HEK293 (cell line): Measurements from ENCODE around the gene CFAP20.
A peak's percentile ranks its signal among the peaks of the same experiment; 100 is the strongest.
"Not testable (repeated sequence)": the region's sequence is repeated elsewhere in the genome, so short reads cannot be mapped to it uniquely, and the experiment has no call there.

Experiments used
- CTCF ChIA-PET: fragments of 350-600 bp; formaldehyde crosslinking; extraction: SDS; loops from one replicate; lab custom pipeline; 2021; ENCODE audit warnings: antibody characterized with exemption; lab: Yijun Ruan, JAX
- POLR2A ChIA-PET: fragments of 300-600 bp; formaldehyde crosslinking; extraction: SDS; loops from one replicate; lab custom pipeline; 2020; ENCODE audit warnings: antibody characterized with exemption, inconsistent platforms; lab: Yijun Ruan, JAX
- H3K27ac ChIP-seq: fragments of 200-500 bp; sonication (Bioruptor generic); 2 replicates; pipeline ENCODE4 v1.5.1; 2014; ENCODE audit warnings: low read depth, low read length, control low read depth, inconsistent platforms; ENCODE audit errors: extremely low read depth
- H3K36me3 ChIP-seq, 2 experiments: fragments of 200-500 bp in 1 of 2; sonication (Bioruptor generic) in 1 of 2; 1 replicate in 1 of 2; 2 replicates in 1 of 2; pipeline ENCODE4 v1.5.1; 2014 to 2017; ENCODE audit warnings: inconsistent platforms in 2 of 2, low read length in 2 of 2; ENCODE audit not compliant: control insufficient read depth in 2 of 2, insufficient read depth in 1 of 2
- H3K4me1 ChIP-seq: fragments of 200-500 bp; sonication (Bioruptor generic); 2 replicates; pipeline ENCODE4 v1.5.1; 2014; ENCODE audit warnings: mild to moderate bottlenecking, low read length, inconsistent platforms; ENCODE audit not compliant: control insufficient read depth, insufficient read depth
- H3K4me3 ChIP-seq: 2 replicates; pipeline ENCODE4 v1.5.1; 2011; ENCODE audit warnings: low read depth, mild to moderate bottlenecking, control low read depth, low read length, moderate library complexity
- H3K9me3 ChIP-seq: fragments of 200-500 bp; sonication (Bioruptor generic); 2 replicates; pipeline ENCODE4 v1.5.1; 2014; ENCODE audit warnings: low read depth, low read length, inconsistent platforms; ENCODE audit not compliant: control insufficient read depth, insufficient read depth
- BCL11B ChIP-seq: fragments of 450-650 bp; formaldehyde crosslinking; IDR thresholded peaks from 2 replicates; pipeline ENCODE4 v1.5.1; 2016; ENCODE audit warnings: low read depth, missing biosample characterization, missing genetic modification characterization
- GLI4 ChIP-seq: fragments of 450-650 bp; formaldehyde crosslinking; IDR thresholded peaks from 2 replicates; pipeline ENCODE4 v1.5.1; 2016; ENCODE audit warnings: missing biosample characterization, missing genetic modification characterization
- HOXA7 ChIP-seq: sonication (generic); formaldehyde crosslinking; IDR thresholded peaks from 2 replicates; pipeline ENCODE4 v1.8.1; 2022; ENCODE audit warnings: missing genetic modification reagents, borderline replicate concordance
- ZNF114 ChIP-seq: fragments of 450-650 bp; formaldehyde crosslinking; IDR thresholded peaks from 2 replicates; pipeline ENCODE4 v1.5.0; 2017; ENCODE audit warnings: missing biosample characterization, missing genetic modification characterization
- ZNF132 ChIP-seq: fragments of 450-650 bp; formaldehyde crosslinking; IDR thresholded peaks from 2 replicates; pipeline ENCODE4 v1.5.1; 2017; ENCODE audit warnings: missing biosample characterization, missing genetic modification characterization, borderline replicate concordance
- ZNF133 ChIP-seq: fragments of 450-650 bp; formaldehyde crosslinking; IDR thresholded peaks from 2 replicates; pipeline ENCODE4 v1.5.1; 2016; ENCODE audit warnings: missing biosample characterization, missing genetic modification characterization
- ZNF146 ChIP-seq: fragments of 450-650 bp; formaldehyde crosslinking; IDR thresholded peaks from 2 replicates; pipeline ENCODE4 v1.5.1; 2016; ENCODE audit warnings: missing biosample characterization, missing genetic modification characterization
- ZNF184 ChIP-seq: fragments of 450-650 bp; IDR thresholded peaks from 2 replicates; pipeline ENCODE4 v1.5.1; 2018; ENCODE audit warnings: missing biosample characterization, mild to moderate bottlenecking, missing genetic modification characterization
- ZNF211 ChIP-seq: fragments of 450-650 bp; formaldehyde crosslinking; IDR thresholded peaks from 2 replicates; pipeline ENCODE4 v1.5.1; 2016; ENCODE audit warnings: low read depth, missing biosample characterization, missing genetic modification characterization
- ZNF239 ChIP-seq: fragments of 450-650 bp; formaldehyde crosslinking; IDR thresholded peaks from 2 replicates; pipeline ENCODE4 v1.5.1; 2016; ENCODE audit warnings: missing biosample characterization, missing genetic modification characterization
- ZNF248 ChIP-seq: fragments of 450-650 bp; formaldehyde crosslinking; IDR thresholded peaks from 2 replicates; pipeline ENCODE4 v1.5.1; 2017; ENCODE audit warnings: missing biosample characterization, missing genetic modification characterization
- ZNF558 ChIP-seq: fragments of 450-650 bp; formaldehyde crosslinking; IDR thresholded peaks from 2 replicates; pipeline ENCODE4 v1.5.1; 2016; ENCODE audit warnings: missing biosample characterization, missing genetic modification characterization
- ZNF621 ChIP-seq: fragments of 450-650 bp; formaldehyde crosslinking; IDR thresholded peaks from 2 replicates; pipeline ENCODE4 v1.5.1; 2017; ENCODE audit warnings: missing biosample characterization, missing genetic modification characterization
- ZNF843 ChIP-seq: fragments of 450-650 bp; formaldehyde crosslinking; IDR thresholded peaks from 2 replicates; pipeline ENCODE4 v1.5.1; 2016; ENCODE audit warnings: missing biosample characterization, missing genetic modification characterization
- ZXDB ChIP-seq: fragments of 450-650 bp; formaldehyde crosslinking; IDR thresholded peaks from 2 replicates; pipeline ENCODE4 v1.5.1; 2016; ENCODE audit warnings: missing biosample characterization, missing genetic modification characterization
- TF ChIP-seq, protein P1 (sequence below): fragments of 450-650 bp; formaldehyde crosslinking; IDR thresholded peaks from 2 replicates; pipeline ENCODE4 v1.5.1; 2016; ENCODE audit warnings: missing biosample characterization, missing genetic modification characterization
- TF ChIP-seq, protein P2 (sequence below): fragments of 450-650 bp; formaldehyde crosslinking; IDR thresholded peaks from 2 replicates; pipeline ENCODE4 v1.5.1; 2016; ENCODE audit warnings: missing biosample characterization, missing genetic modification characterization
- TF ChIP-seq, protein P3 (sequence below): fragments of 450-650 bp; formaldehyde crosslinking; IDR thresholded peaks from 2 replicates; pipeline ENCODE4 v1.5.1; 2016; ENCODE audit warnings: missing biosample characterization, missing genetic modification characterization
- TF ChIP-seq, protein P4 (sequence below): fragments of 450-650 bp; formaldehyde crosslinking; IDR thresholded peaks from 2 replicates; pipeline ENCODE4 v1.5.1; 2017; ENCODE audit warnings: missing biosample characterization, missing genetic modification characterization

Gene CFAP20

DNA sequence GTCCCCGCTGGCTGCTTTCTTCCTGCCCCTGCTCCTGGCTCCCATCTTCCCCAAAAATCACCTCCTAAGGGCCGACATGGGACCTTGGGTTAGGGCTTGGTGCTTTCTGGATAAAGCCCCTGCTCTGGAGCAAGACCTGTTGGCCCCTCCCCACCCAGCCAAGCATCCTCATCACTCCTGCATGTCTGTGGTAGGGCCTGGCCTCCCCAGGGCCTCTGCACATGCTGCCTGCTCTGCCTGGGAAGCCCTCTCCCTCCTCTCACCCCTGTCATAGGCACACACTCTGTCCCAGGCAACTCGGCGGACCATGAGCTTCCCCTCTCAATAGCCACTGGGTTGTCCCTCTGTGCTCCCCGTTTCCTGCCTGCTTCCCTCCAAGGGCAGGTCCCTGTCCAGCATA, 35.2 kb downstream of the CFAP20 start:
- Histone ChIP-seq H3K36me3 (no peaks in the 10 kb centered on the region), H3K9me3 (no peaks in the 10 kb centered on the region), H3K4me3 (no peak overlapping the region), H3K4me1 (no peaks in the 10 kb centered on the region), H3K27ac (no peak overlapping the region)
- TF ChIP-seq ZNF132 (tag by site-specific recombination) = no peak
- no peak for TF ChIP-seq BCL11B
- TF ChIP-seq ZXDB (tag by site-specific recombination) = no peak
- TF ChIP-seq, protein P1, sequence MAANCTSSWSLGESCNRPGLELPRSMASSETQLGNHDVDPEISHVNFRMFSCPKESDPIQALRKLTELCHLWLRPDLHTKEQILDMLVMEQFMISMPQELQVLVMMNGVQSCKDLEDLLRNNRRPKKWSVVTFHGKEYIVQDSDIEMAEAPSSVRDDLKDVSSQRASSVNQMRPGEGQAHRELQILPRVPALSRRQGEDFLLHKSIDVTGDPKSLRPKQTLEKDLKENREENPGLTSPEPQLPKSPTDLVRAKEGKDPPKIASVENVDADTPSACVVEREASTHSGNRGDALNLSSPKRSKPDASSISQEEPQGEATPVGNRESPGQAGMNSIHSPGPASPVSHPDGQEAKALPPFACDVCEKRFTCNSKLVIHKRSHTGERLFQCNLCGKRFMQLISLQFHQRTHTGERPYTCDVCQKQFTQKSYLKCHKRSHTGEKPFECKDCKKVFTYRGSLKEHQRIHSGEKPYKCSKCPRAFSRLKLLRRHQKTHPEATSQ = no peak
- POLR2A ChIA-PET = interaction anchor here (1.0 kb wide), 1 partner anchor 35 kb away, joined by 3 read pairs; the partner anchor contains the start of gene CFAP20
- CTCF ChIA-PET = interaction anchor here (0.6 kb wide), 1 partner anchor 27 kb away, joined by 3 read pairs; no protein-coding TSS in a partner anchor

DNA sequence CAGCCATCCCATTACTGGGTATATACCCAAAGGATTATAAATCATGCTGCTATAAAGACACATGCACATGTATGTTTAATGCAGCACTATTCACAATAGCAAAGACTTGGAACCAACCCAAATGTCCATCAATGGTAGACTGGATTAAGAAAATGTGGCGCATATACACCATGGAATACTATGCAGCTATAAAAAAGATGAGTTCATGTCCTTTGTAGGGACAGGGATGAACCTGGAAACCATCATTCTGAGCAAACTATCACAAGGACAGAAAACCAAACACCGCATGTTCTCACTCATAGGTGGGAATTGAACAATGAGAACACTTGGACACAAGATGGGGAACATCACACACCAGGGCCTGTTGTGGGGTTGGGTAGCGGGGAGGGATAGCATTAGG, 38.8 kb downstream of the CFAP20 start:
- CTCF ChIA-PET = interaction anchor here (0.7 kb wide), 1 partner anchor 9 kb away, joined by 3 read pairs; no protein-coding TSS in a partner anchor
- H3K9me3 ChIP-seq, H3K4me1 ChIP-seq, H3K27ac ChIP-seq, POLR2A ChIA-PET, H3K36me3 ChIP-seq, H3K4me3 ChIP-seq: not testable (repeated sequence)
- peak; percentile 59; the same call in 1 of the 2 replicates for TF ChIP-seq ZNF146

DNA sequence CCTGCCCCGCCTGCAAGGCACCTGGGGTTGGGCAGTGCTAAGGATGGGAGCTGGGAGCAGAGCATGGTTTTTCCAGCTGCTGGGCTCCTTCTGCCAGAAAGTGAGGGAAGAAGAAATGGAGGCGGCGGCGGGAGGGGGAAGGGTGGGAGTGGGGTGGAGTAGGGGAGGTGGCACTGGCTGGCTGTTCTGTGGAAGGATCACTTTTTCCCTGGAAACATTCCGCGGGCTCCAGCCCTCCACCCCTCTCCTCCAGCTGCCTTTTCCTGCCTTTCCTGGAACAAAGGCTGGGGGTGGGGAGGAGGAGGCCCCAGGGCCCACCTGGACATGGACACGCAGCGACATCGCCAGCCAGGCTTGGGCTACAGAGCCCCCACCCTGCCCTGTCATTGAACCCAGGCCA, 41.1 kb downstream of the CFAP20 start:
- Histone ChIP-seq H3K27ac (no peak overlapping the region), H3K4me3 (no peak overlapping the region), H3K4me1 (no peaks in the 10 kb centered on the region), H3K36me3 (no peaks in the 10 kb centered on the region), H3K9me3 (no peaks in the 10 kb centered on the region)
- ChIA-PET CTCF (interaction anchor here (0.8 kb wide), 1 partner anchor 9 kb away, joined by 8 read pairs; no protein-coding TSS in a partner anchor), POLR2A (no interaction called here)
- TF ChIP-seq GLI4 (tag by site-specific recombination) (no peak), ZNF558 (tag by site-specific recombination) (no peak)

DNA sequence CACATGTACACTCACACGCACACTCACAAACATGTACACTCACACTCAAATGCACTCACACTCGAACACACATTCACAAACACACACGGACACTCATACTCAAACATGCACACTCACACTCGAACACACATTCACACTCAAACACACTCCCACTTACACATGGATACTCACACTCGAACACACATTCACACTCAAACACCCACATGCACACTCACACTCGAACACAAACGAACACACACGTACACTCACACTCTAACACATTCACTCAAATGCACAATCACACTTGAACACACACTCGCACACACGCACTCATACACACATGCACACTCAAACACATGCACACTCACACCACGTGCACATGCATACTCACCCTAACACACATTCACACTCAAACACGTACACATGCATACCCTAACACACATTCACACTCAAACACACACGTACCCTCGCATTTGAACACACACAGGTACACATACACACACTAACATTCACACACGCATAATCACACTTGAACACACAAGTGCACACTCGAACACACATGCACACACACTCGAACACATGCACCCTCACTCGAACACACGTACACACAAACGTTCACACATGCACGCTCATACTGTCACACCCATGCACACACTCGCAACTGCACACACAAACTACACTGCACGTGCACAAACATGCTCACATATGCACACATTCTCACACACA, 41.8 kb downstream of the CFAP20 start:
- 0 out of 2 replicates have a peak, but pooled peaks have one; percentile 49 for TF ChIP-seq ZNF239 (tag by site-specific recombination)
- 0 out of 2 replicates have a peak, but pooled peaks have one; percentile 64 for TF ChIP-seq ZNF114
- TF ChIP-seq ZNF133 (tag by site-specific recombination) = no peak
- TF ChIP-seq ZNF184 = no peak
- TF ChIP-seq ZNF211 = no peak
- TF ChIP-seq, protein P2, sequence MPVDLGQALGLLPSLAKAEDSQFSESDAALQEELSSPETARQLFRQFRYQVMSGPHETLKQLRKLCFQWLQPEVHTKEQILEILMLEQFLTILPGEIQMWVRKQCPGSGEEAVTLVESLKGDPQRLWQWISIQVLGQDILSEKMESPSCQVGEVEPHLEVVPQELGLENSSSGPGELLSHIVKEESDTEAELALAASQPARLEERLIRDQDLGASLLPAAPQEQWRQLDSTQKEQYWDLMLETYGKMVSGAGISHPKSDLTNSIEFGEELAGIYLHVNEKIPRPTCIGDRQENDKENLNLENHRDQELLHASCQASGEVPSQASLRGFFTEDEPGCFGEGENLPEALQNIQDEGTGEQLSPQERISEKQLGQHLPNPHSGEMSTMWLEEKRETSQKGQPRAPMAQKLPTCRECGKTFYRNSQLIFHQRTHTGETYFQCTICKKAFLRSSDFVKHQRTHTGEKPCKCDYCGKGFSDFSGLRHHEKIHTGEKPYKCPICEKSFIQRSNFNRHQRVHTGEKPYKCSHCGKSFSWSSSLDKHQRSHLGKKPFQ (tag by site-specific recombination) = peak; percentile 84
- TF ChIP-seq ZNF621 (tag by site-specific recombination) = 0 out of 2 replicates have a peak, but pooled peaks have one; percentile 8
- TF ChIP-seq, protein P3, sequence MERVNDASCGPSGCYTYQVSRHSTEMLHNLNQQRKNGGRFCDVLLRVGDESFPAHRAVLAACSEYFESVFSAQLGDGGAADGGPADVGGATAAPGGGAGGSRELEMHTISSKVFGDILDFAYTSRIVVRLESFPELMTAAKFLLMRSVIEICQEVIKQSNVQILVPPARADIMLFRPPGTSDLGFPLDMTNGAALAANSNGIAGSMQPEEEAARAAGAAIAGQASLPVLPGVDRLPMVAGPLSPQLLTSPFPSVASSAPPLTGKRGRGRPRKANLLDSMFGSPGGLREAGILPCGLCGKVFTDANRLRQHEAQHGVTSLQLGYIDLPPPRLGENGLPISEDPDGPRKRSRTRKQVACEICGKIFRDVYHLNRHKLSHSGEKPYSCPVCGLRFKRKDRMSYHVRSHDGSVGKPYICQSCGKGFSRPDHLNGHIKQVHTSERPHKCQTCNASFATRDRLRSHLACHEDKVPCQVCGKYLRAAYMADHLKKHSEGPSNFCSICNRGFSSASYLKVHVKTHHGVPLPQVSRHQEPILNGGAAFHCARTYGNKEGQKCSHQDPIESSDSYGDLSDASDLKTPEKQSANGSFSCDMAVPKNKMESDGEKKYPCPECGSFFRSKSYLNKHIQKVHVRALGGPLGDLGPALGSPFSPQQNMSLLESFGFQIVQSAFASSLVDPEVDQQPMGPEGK (tag by site-specific recombination) = no peak
- TF ChIP-seq, protein P4, sequence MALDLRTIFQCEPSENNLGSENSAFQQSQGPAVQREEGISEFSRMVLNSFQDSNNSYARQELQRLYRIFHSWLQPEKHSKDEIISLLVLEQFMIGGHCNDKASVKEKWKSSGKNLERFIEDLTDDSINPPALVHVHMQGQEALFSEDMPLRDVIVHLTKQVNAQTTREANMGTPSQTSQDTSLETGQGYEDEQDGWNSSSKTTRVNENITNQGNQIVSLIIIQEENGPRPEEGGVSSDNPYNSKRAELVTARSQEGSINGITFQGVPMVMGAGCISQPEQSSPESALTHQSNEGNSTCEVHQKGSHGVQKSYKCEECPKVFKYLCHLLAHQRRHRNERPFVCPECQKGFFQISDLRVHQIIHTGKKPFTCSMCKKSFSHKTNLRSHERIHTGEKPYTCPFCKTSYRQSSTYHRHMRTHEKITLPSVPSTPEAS = peak; percentile 12; the same call in 1 of the 2 replicates
- no peak for TF ChIP-seq HOXA7
- no peak for TF ChIP-seq ZNF248 (tag by site-specific recombination)
- TF ChIP-seq ZNF843 (tag by site-specific recombination) = no peak
- no peak overlapping the region for H3K4me3 ChIP-seq
- no peaks in the 10 kb centered on the region for H3K36me3 ChIP-seq
- ChIA-PET POLR2A (no interaction called here), CTCF (no interaction called here)
- no peaks in the 10 kb centered on the region for H3K4me1 ChIP-seq
- H3K27ac ChIP-seq = no peak overlapping the region
- H3K9me3 ChIP-seq = no peaks in the 10 kb centered on the region
